ENCODE results near the gene RABGGTB. TPM values are rescaled to one million over a fixed set of nuclear protein-coding genes. Genes with fewer than 3 reads are reported as not detected.
"Not testable (repeated sequence)": the region's sequence is repeated elsewhere in the genome, so short reads cannot be mapped to it uniquely, and the experiment has no call there.

The RABGGTB gene
- total RNA-seq, 3 donors from 2014 or later = 64.8 to 81.1 (median 80.3) TPM

GRCh38 chr1:75765697-75766355 is 20.2 kb upstream of the RABGGTB start:
- intact Hi-C loops (cut with DNase I; ENCODE audit: low total_unique reads) = no loop called here
- H3K27ac ChIP-seq = no peak overlapping the region
- no peak for TF ChIP-seq POLR2A (IDR thresholded peaks at IDR 0.05)
- TF ChIP-seq CTCF (IDR thresholded peaks at IDR 0.05) = no peak
- TF ChIP-seq POLR2AphosphoS5 (IDR thresholded peaks at IDR 0.05) = no peak

GRCh38 chr1:75768016-75768415 is 18.0 kb upstream of the RABGGTB start:
- no peaks in the 10 kb centered on the region for H3K27me3 ChIP-seq
- no peaks in the 10 kb centered on the region for H3K36me3 ChIP-seq
- H3K4me1 ChIP-seq = no peaks in the 10 kb centered on the region
- no peak for DNase-seq (ENCODE audit: low spot score in 2 of 2)
- TF ChIP-seq POLR2A (IDR thresholded peaks at IDR 0.05) = no peak
- TF ChIP-seq CTCF (IDR thresholded peaks at IDR 0.05) = no peak
- TF ChIP-seq POLR2AphosphoS5 (IDR thresholded peaks at IDR 0.05) = no peak
- no peak overlapping the region for H3K27ac ChIP-seq
- intact Hi-C loops (cut with DNase I; ENCODE audit: low total_unique reads) = no loop called here
- no peaks in the 10 kb centered on the region for H3K9me3 ChIP-seq
- no peak overlapping the region for H3K4me3 ChIP-seq

More at GRCh38 chr1:75765697-75766355, 20.2 kb upstream of the RABGGTB start:
- no peaks in the 10 kb centered on the region for H3K4me1 ChIP-seq
- no peak for DNase-seq (ENCODE audit: low spot score in 2 of 2)
- H3K4me3 ChIP-seq = no peak overlapping the region
- H3K27me3 ChIP-seq = no peaks in the 10 kb centered on the region
- H3K9me3 ChIP-seq = no peaks in the 10 kb centered on the region
- no peaks in the 10 kb centered on the region for H3K36me3 ChIP-seq

GRCh38 chr1:75770761-75771160 is 15.3 kb upstream of the RABGGTB start:
- H3K27ac ChIP-seq = no peak overlapping the region
- no peak for TF ChIP-seq POLR2A (IDR thresholded peaks at IDR 0.05)
- TF ChIP-seq CTCF (IDR thresholded peaks at IDR 0.05) = no peak
- TF ChIP-seq POLR2AphosphoS5 (IDR thresholded peaks at IDR 0.05) = no peak
- no peaks in the 10 kb centered on the region for H3K36me3 ChIP-seq
- no peak overlapping the region for H3K4me3 ChIP-seq
- intact Hi-C loops (cut with DNase I; ENCODE audit: low total_unique reads) = no loop called here
- no peak for DNase-seq (ENCODE audit: low spot score in 2 of 2)
- no peaks in the 10 kb centered on the region for H3K9me3 ChIP-seq
- no peaks in the 10 kb centered on the region for H3K4me1 ChIP-seq
- no peaks in the 10 kb centered on the region for H3K27me3 ChIP-seq

GRCh38 chr1:75771978-75772377 is 14.1 kb upstream of the RABGGTB start:
- H3K4me3 ChIP-seq = no peak overlapping the region
- intact Hi-C loops (cut with DNase I; ENCODE audit: low total_unique reads) = no loop called here
- H3K9me3 ChIP-seq = no peaks in the 10 kb centered on the region
- H3K36me3 ChIP-seq = no peaks in the 10 kb centered on the region
- no peaks in the 10 kb centered on the region for H3K27me3 ChIP-seq
- no peaks in the 10 kb centered on the region for H3K4me1 ChIP-seq
- H3K27ac ChIP-seq = no peak overlapping the region
- DNase-seq (ENCODE audit: low spot score in 2 of 2) = no peak
- TF ChIP-seq POLR2AphosphoS5 (IDR thresholded peaks at IDR 0.05) (no peak), CTCF (IDR thresholded peaks at IDR 0.05) (no peak), POLR2A (IDR thresholded peaks at IDR 0.05) (no peak)

- H3K4me1 ChIP-seq; intact Hi-C loops (cut with DNase I; ENCODE audit: low total_unique reads); H3K27me3 ChIP-seq; H3K4me3 ChIP-seq; H3K27ac ChIP-seq; DNase-seq (ENCODE audit: low spot score in 2 of 2); H3K36me3 ChIP-seq: not testable (repeated sequence)
- H3K9me3 ChIP-seq = peaks cover 6 to 10% of the 10 kb centered on the region in 2 donors
Measured at GRCh38 chr1:75777812-75778211, 8.2 kb upstream of the RABGGTB start.

GRCh38 chr1:75778694-75779093 is 7.4 kb upstream of the RABGGTB start:
- H3K36me3 ChIP-seq; intact Hi-C loops (cut with DNase I; ENCODE audit: low total_unique reads); H3K27me3 ChIP-seq; H3K27ac ChIP-seq; DNase-seq (ENCODE audit: low spot score in 2 of 2); H3K4me1 ChIP-seq; H3K4me3 ChIP-seq: not testable (repeated sequence)
- H3K9me3 ChIP-seq = peaks cover 6 to 10% of the 10 kb centered on the region in 2 donors

- H3K9me3 ChIP-seq = peaks cover 6 to 10% of the 10 kb centered on the region in 2 donors
- H3K4me3 ChIP-seq; H3K27me3 ChIP-seq; H3K36me3 ChIP-seq; DNase-seq (ENCODE audit: low spot score in 2 of 2); H3K4me1 ChIP-seq; H3K27ac ChIP-seq; intact Hi-C loops (cut with DNase I; ENCODE audit: low total_unique reads): not testable (repeated sequence)
Measured at GRCh38 chr1:75780183-75780582, 5.9 kb upstream of the RABGGTB start.

- H3K9me3 ChIP-seq; intact Hi-C loops (cut with DNase I; ENCODE audit: low total_unique reads); H3K27ac ChIP-seq; H3K27me3 ChIP-seq; H3K4me3 ChIP-seq; H3K4me1 ChIP-seq; H3K36me3 ChIP-seq; DNase-seq (ENCODE audit: low spot score in 2 of 2): not testable (repeated sequence)
Measured at GRCh38 chr1:75783920-75784319, 2.1 kb upstream of the RABGGTB start.
